OCI-LY1 (cell line): ENCODE results near the gene SLC22A4.

Experiments used
- H2AFZ ChIP-seq: fragments of 200-600 bp; sonication (generic), shearing (Covaris generic); 2 replicates; pipeline ENCODE4 v1.6.0; 2014; ENCODE audit warnings: antibody characterized with exemption, mild to moderate bottlenecking, low read length
- H3F3A ChIP-seq: fragments of 200-600 bp; sonication (generic), shearing (Covaris generic); 2 replicates; pipeline ENCODE4 v1.6.0; 2014; ENCODE audit warnings: mild to moderate bottlenecking, antibody characterized with exemption, low read length, moderate library complexity; ENCODE audit not compliant: insufficient read depth
- H3K27ac ChIP-seq: fragments of 200-600 bp; sonication (generic); 2 replicates; pipeline ENCODE4 v1.5.1; 2014; ENCODE audit warnings: low read length, mixed run types, mild to moderate bottlenecking, low read depth; ENCODE audit not compliant: poor library complexity, severe bottlenecking
- H3K27me3 ChIP-seq: fragments of 200-600 bp; sonication (generic); 2 replicates; pipeline ENCODE4 v1.6.0; 2014; ENCODE audit warnings: antibody characterized with exemption, mild to moderate bottlenecking, low read length, moderate library complexity; ENCODE audit not compliant: insufficient read depth
- H3K36me3 ChIP-seq: fragments of 200-600 bp; sonication (generic); 2 replicates; pipeline ENCODE4 v1.6.1; 2014; ENCODE audit warnings: mild to moderate bottlenecking, antibody characterized with exemption, low read length, moderate library complexity, mixed read lengths; ENCODE audit not compliant: insufficient read depth
- H3K4me1 ChIP-seq: fragments of 200-600 bp; sonication (generic); 2 replicates; pipeline ENCODE4 v1.5.1; 2014; ENCODE audit warnings: mild to moderate bottlenecking, low read length, moderate library complexity; ENCODE audit not compliant: insufficient read depth, severe bottlenecking
- H3K4me2 ChIP-seq: fragments of 200-600 bp; sonication (generic), shearing (Covaris generic); 2 replicates; pipeline ENCODE4 v1.6.1; 2014; ENCODE audit warnings: low read length
- H3K4me3 ChIP-seq: fragments of 200-600 bp; sonication (generic); 2 replicates; pipeline ENCODE4 v1.5.1; 2014; ENCODE audit warnings: low read length, low read depth, mild to moderate bottlenecking, mixed read lengths; ENCODE audit not compliant: poor library complexity, severe bottlenecking
- H3K79me2 ChIP-seq: fragments of 200-600 bp; shearing (Covaris generic); 2 replicates; pipeline ENCODE4 v1.6.1; 2016; ENCODE audit warnings: mixed run types, low read length, mixed read lengths; ENCODE audit not compliant: insufficient read depth
- H3K9ac ChIP-seq: fragments of 200-600 bp; sonication (generic), shearing (Covaris generic); 2 replicates; pipeline ENCODE4 v1.6.1; 2014; ENCODE audit warnings: mild to moderate bottlenecking, low read length, mixed read lengths
- H3K9me2 ChIP-seq: fragments of 200-600 bp; sonication (generic), shearing (Covaris generic); 2 replicates; pipeline ENCODE4 v1.6.1; 2014; ENCODE audit warnings: low read depth, mild to moderate bottlenecking, low read length, mixed read lengths
- H3K9me3 ChIP-seq: fragments of 200-600 bp; shearing (Covaris generic); 2 replicates; pipeline ENCODE4 v1.6.1; 2014; ENCODE audit warnings: low read length, mixed read lengths
- H4K20me1 ChIP-seq: fragments of 200-600 bp; sonication (generic), shearing (Covaris generic); 2 replicates; pipeline ENCODE4 v1.6.0; 2016; ENCODE audit warnings: mild to moderate bottlenecking, low read length; ENCODE audit not compliant: insufficient read depth
- CTCF ChIP-seq: fragments of 200-600 bp; sonication (generic), shearing (Covaris generic); IDR thresholded peaks from 2 replicates; pipeline ENCODE4 v1.5.1; 2017; ENCODE audit warnings: mild to moderate bottlenecking, antibody characterized with exemption, low read length, moderate library complexity, mixed read lengths
- EZH2 ChIP-seq: fragments of 200-600 bp; sonication (generic), shearing (Covaris generic); IDR thresholded peaks from 2 replicates; pipeline ENCODE4 v1.8.0; 2017; ENCODE audit warnings: borderline replicate concordance, mixed run types, mild to moderate bottlenecking, antibody characterized with exemption, low read length, moderate library complexity, mixed read lengths

Gene SLC22A4

DNA sequence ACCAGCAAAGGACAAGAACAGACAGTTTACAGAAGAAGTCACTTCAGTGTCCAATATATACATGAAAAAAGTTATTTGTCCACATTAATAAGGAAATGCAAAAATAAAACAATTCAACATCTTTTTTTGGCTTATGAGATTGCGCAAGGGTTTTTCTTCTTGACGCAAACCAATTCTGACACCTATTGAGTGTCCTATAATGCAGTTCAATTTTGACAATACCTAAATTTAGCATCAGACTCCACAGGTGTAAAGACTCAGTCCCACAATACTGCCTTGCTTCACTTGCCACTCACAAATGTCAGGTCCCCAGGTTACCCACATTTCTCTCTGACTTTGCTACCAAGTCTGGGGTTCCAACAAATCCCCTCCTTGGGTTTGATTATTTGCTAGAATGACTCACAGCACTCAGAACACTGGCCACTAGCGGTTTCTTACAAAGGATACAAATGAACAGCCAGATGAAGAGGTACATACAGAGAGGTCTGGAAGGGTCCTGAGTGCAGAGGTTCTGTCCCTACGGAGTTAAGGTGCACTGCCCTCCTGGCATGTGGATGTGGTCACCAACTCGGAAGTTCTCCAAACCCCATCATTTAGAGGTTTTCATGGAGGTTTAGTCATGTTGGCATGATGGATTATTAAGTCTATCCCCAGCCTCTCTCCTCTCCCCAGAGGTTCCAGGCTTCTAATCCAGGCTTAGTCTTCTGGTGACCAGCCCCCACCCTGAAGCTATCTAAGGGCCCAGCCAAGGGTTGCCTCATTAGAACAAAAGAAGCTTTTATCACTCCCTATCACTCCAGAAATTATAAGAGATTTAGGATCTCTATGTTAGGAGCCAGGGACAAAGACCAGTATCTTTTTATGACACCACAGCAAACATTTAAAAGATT, 48.3 kb downstream of the SLC22A4 start:
- H3K4me3 ChIP-seq, result no peak overlapping the region
- H3K27ac ChIP-seq, result no peak overlapping the region
- H3K36me3 ChIP-seq, result no peaks in the 10 kb centered on the region
- no peaks in the 10 kb centered on the region for H3K79me2 ChIP-seq
- H3K9ac ChIP-seq, result no peak overlapping the region
- no peaks in the 10 kb centered on the region for H3K27me3 ChIP-seq
- no peak overlapping the region for H3K4me2 ChIP-seq
- no peaks in the 10 kb centered on the region for H3K4me1 ChIP-seq
- no peaks in the 10 kb centered on the region for H3K9me3 ChIP-seq
- TF ChIP-seq EZH2 (no peak), CTCF (peak; percentile 12; the same call in 1 of the 2 replicates)
- no peaks in the 10 kb centered on the region for H3K9me2 ChIP-seq
- H3F3A ChIP-seq, result no peaks in the 10 kb centered on the region
- H2AFZ ChIP-seq, result no peak overlapping the region
- no peaks in the 10 kb centered on the region for H4K20me1 ChIP-seq

DNA sequence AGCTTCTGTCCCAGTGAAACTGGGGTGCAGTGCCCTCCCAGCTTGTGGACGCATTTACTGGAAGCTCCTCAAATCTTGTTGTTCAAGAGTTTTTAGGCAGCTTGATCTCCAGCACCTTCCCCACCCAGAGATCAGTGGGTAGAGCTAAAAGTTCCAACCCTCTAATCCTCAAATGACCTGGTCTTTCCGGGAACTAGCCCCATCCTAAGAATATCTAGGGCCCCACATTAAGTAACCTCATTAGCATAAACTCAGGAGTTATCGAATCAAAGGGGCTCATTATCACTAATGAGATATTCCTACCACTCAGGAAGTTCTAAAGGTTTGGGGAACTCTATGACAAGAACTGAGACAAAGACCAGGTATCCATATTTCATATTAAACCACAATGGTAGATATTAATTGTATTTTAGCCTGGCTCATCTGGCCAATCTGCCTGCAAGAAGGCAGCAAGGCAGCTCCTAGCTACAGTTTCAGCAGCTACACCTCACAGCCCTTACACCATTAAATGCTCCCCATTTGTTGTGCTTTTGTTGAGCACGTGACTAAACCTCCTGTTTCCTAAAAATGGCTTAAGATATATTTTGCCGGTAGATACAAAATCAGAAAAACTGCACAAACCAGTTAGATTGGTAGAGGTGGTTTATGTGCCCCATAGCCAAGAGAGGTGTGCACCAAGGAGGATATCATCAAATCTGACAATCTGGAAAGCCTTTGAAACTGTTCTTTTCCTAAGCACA, 50.8 kb downstream of the SLC22A4 start:
- H3K9ac ChIP-seq, result no peak overlapping the region
- H3K27me3 ChIP-seq, result no peaks in the 10 kb centered on the region
- no peaks in the 10 kb centered on the region for H3K4me1 ChIP-seq
- no peak overlapping the region for H2AFZ ChIP-seq
- no peak overlapping the region for H3K27ac ChIP-seq
- no peaks in the 10 kb centered on the region for H3F3A ChIP-seq
- no peak for TF ChIP-seq CTCF
- TF ChIP-seq EZH2, result no peak
- H3K4me3 ChIP-seq, result no peak overlapping the region
- no peaks in the 10 kb centered on the region for H3K79me2 ChIP-seq
- H4K20me1 ChIP-seq, result no peaks in the 10 kb centered on the region
- no peaks in the 10 kb centered on the region for H3K9me3 ChIP-seq
- no peaks in the 10 kb centered on the region for H3K9me2 ChIP-seq
- no peak overlapping the region for H3K4me2 ChIP-seq
- H3K36me3 ChIP-seq, result no peaks in the 10 kb centered on the region

- Histone ChIP-seq H3K4me2 (no peak overlapping the region), H3K79me2 (no peaks in the 10 kb centered on the region), H3K9ac (no peak overlapping the region), H3K27ac (no peak overlapping the region), H3K36me3 (no peaks in the 10 kb centered on the region), H3K9me3 (no peaks in the 10 kb centered on the region), H4K20me1 (no peaks in the 10 kb centered on the region), H3K4me3 (no peak overlapping the region), H2AFZ (no peak overlapping the region), H3K27me3 (no peaks in the 10 kb centered on the region), H3F3A (no peaks in the 10 kb centered on the region), H3K9me2 (no peaks in the 10 kb centered on the region), H3K4me1 (peaks cover 9% of the 10 kb centered on the region)
- no peak for TF ChIP-seq EZH2
- no peak for TF ChIP-seq CTCF
Measured at GRCh38 chr5:132353486-132353995, 59.3 kb downstream of the SLC22A4 start.
